ENCODE measurements around the gene ESYT1.
A peak's percentile ranks its signal among the peaks of the same experiment; 100 is the strongest.
"Not testable (repeated sequence)": the region's sequence is repeated elsewhere in the genome, so short reads cannot be mapped to it uniquely, and the experiment has no call there.

ESYT1 gene

DNA sequence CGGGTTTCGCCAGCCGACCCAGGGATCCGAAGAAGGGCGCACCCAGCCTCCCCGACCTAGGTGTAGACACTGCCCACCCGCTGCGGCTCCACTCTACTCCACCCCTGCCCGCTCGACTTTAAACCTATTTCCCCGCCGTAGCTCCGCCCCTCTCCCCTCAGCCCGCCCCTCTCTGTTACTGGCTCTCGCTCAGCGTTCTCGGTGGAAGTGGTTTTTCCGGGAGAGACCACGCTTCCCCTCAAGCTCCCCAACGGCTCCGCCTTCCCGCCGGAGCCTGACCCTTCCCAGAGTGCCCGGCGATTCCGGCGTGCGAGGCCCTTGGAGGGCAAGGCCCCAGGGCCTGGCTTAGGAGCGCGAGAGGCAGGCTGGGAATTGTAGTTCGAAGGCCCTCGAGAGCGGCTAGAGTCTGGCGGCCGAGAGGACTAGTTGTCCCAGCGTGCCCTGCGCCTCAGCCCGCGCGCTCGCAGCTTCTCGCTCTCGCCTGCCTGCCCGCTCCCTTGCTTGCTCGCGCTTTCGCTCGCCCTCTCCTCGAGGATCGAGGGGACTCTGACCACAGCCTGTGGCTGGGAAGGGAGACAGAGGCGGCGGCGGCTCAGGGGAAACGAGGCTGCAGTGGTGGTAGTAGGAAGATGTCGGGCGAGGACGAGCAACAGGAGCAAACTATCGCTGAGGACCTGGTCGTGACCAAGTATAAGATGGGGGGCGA lies 23.8 kb upstream of the ESYT1 start, which contains the start of gene PA2G4:
Gene PA2G4, plus strand, starts transcription at position 451 of the 706 bp plus-strand sequence. Its CDS starts 179 bp downstream, at position 630.
- DNase-seq (ENCODE audit: low read depth) = peak; percentile 99

DNA sequence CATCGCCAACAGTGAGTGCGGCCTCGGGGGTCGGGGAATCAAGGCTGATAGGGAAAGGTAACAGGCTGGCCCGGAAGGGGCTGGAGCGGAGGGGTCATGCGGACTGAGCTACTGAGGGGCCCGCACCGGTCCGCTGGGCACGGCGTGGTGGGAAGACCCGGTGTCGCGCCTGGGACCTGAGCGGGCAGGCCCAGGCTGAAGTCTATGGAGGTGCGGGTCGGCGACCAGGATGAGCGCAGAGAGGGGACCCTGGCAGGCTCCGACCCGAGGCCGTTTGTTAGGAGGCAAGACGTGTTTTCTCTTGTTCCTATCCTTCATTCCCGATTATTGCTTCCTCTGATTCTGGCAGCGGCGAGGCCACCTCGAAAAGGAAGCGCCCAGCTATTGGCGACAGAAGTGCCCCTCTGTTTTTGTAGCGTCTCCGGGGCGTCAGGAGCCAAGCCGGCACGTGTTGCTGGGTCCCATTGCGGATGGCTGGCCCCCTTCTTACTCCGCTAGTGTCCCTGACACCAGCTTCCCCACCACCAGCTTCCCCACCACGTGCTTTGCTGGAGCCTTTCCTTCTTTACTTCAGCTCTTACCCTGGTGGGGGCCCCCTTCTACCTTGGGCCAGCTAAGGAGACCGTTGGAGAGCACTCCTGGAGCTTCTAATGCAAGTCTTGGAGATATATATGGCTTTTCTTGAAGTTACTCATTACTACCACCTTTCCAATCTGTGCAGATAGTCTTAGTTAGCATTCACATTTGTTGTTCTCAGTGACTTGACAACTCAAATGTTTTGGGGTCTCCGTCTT lies 23.1 kb upstream of the ESYT1 start:
- no peak for DNase-seq (ENCODE audit: low read depth)

DNA sequence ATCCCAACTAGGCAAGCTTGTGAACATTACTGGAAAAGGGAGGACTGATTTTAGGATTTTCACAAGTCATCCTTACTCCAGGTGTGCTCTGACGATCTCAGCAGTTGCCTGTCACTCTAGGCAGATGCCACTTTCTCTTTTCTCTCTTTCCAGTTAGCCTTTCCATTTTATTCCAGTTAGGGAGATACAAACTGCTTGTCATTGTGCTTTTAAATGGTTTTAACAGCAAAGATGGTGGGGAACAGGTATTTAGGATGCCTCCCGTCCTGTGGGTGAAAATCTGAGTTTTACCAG lies 22.5 kb upstream of the ESYT1 start:
- no peak for DNase-seq (ENCODE audit: low read depth)

DNA sequence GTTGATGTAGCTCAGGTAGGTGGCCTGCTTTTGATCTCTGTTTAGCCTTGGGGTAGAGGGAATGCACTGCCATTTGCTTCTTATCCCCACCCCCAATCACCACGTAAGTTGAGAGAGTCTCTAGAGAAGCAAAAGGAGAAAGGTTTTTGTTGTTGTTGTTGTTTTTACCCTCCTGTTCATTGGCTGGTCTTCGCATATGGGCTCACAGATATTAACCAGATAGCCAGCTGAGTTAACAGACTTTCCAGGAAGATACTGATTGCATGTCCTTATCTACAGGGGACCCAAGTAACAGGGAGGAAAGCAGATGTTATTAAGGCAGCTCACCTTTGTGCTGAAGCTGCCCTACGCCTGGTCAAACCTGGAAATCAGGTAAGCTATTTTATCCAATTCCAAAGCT lies 20.8 kb upstream of the ESYT1 start:
- DNase-seq (ENCODE audit: low read depth) = no peak

DNA sequence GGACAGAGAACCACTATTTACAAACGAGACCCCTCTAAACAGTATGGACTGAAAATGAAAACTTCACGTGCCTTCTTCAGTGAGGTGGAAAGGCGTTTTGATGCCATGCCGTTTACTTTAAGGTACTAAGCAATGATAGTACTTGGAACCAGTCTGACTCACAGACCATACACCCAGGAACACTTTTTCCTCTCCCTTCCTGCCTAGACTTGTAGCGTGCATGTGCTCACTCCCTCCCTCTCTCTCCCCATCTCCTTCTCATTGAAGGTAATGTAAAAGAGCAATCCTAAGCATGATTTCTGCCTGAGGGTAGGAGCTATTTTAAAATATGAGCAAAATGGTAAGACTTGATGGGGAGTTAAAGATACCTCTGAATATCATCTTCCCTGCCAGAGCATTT lies 17.5 kb upstream of the ESYT1 start:
- no peak for DNase-seq (ENCODE audit: low read depth)

DNA sequence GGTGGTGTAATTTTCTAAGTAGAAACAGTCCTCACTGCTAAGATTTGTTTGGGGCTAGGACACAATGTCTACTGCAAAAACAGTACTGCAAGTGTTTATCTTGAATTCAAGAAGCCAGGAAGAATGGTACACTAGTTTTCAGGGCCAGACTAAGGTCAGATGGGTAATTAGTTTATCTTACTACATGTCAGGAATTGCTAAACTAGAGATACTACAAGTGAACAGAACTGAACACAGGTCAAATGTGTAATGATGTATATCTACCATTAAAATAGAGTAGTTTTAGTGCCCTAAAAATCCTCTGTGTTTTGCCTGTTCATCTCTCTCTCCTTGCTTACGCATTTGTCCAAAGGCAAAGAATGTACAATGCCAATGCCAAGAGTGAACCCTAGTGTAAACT lies 14.0 kb upstream of the ESYT1 start:
- no peak for DNase-seq (ENCODE audit: low read depth)

DNA sequence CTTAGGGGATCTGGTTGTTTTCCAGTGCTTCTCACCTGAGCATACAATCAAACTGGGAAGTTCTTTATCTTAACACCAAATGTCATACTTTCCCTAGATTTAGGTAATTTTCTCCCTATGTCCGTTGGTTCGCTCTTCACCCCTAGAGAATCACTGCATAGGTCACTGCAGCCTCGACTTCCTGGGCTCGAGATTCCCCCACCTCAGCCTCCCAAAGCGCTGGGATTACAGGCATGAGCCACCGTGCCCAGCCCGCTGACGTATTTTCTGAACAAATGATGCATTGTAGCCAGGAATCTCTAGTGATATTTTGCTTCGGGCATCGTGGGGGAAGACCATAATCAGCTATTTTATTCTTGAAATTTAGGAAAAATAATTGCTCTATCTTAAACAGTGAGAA lies 12.7 kb upstream of the ESYT1 start:
- no peak for DNase-seq (ENCODE audit: low read depth)

DNA sequence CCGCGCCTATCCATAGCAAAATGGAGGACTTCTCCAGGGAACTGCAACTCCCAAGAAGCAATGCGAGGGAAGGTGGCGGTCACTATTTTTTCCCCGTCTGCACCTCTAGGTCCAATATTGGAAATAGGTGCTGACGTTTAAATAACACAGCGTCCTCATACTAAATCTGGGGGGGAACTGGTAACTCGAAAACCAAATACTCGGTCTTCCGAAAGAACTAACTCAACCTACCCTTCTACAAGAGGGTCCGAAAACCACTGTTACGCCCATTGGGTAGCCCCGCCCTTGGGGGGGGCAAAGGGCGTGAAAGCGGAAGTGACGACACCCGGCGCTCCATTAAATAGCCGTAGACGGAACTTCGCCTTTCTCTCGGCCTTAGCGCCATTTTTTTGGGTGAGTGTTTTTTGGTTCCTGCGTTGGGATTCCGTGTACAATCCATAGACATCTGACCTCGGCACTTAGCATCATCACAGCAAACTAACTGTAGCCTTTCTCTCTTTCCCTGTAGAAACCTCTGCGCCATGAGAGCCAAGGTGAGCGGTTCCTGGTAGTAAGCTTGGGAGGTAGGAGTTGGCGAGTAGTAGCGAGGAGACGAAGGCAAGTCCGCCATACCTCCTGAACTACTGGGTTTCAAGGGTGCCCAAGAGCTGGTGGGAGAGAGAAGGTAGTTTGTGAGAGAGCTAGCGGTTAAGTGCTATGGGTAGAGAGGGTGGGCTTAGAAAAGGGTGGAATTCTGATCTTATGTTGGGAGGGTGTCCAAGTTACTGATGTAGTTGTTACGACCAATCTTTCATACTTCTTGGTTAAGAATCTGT lies 11.6 kb upstream of the ESYT1 start, which contains the start of gene RPL41:
Gene RPL41, plus strand, starts transcription at position 367 of the 815 bp plus-strand sequence.
- peak; percentile 89 for DNase-seq (ENCODE audit: low read depth)

DNA sequence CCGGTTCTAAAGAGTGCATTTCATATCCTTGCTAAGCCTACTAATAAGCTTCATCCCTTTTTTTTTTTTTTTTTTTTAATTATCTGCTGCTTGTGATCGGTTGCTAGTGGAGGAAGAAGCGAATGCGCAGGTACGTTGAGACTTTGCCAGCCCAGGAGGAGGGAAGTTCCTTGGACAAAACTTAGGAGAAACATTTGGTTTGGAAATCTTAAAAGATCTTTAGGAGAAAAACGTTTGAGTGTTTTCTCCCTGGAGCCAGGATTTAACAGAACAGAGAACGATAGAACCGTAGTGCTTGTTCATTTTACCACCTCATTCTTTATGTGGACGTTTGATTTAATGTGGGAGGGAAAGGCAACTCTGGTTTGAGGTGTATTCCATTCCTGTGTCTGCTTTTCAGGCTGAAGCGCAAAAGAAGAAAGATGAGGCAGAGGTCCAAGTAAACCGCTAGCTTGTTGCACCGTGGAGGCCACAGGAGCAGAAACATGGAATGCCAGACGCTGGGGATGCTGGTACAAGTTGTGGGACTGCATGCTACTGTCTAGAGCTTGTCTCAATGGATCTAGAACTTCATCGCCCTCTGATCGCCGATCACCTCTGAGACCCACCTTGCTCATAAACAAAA lies 10.9 kb upstream of the ESYT1 start:
- DNase-seq (ENCODE audit: low read depth) = not testable (repeated sequence)

DNA sequence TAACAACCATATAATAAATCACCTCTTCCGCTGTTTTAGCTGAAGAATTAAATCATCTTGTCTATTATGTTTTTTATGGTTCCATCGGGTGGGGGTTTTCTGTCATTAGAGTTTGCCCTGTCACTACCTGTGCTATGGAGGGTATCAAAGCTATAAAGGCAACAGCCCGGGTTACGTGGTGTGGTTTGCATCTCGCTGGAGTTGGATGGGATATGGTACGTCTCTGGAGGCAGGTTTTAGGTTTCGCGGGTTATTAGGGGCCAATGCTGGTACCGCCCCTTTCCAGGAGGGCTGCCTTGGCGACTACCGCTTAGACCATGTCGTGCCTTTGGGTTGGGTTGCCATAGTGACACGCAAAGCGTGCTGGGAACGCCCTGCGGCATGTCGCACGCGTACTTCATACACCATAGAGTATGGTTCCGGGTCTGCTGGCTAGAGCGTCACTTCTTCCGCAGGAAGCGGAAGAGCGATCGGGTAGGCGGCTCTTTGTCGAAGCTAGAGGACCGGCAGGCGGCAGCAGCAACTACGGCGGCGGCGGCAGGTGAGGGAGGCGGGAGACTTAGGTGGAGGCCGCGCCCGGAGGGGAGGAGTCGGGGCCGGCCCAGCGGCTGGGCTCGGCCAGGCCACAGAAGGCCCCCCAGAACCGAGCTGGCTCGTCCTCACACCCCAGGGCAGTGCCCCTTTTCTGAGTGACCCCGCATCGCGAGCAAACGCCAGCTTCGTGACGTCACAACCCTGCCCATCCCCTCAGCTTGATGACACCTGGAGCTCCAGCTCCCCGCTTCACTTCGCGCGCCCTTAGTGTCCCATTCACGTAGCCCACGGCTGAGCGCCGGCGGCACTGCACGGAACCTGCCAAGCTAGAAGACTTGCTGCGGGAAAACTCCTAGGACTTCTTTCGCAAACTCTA lies 10.0 kb upstream of the ESYT1 start, which contains the start of gene ZC3H10:
Gene ZC3H10, plus strand, starts transcription at position 489 of the 910 bp plus-strand sequence. CDS start 2,297 bp downstream, outside the sequence.
- DNase-seq (ENCODE audit: low read depth) = peak; percentile 98

DNA sequence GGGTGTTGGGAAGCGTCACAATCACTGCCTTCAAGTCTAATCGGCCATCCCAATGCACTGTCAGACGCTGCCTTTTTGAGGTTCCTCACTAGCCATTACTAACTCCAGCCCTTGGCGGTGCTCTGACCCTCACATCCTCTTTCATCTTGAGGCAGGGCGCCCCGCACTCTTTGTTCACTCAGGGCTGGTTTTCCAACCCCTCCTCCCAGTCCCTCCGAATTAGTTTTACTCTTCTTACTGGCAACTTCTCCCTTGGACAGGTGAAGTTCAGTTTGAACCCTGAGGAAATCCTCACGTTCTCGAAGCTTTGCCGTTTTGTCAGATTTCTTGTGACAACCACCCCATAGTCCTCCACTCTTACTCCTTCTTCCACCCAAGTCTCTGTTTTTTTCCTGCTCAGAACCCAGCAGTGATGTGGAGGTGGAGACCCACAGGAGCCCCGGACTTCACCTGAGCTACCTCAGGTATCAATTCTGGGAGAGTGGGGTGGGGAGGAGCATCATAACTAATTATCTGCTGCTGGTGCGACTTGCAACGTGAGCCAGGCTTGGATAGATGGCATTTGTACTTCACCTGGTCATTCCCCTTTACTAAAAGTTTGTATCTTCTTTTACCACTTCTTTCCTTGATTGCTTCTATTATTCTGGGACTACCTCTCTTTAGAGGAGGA lies 9.2 kb upstream of the ESYT1 start:
- DNase-seq (ENCODE audit: low read depth) = no peak

DNA sequence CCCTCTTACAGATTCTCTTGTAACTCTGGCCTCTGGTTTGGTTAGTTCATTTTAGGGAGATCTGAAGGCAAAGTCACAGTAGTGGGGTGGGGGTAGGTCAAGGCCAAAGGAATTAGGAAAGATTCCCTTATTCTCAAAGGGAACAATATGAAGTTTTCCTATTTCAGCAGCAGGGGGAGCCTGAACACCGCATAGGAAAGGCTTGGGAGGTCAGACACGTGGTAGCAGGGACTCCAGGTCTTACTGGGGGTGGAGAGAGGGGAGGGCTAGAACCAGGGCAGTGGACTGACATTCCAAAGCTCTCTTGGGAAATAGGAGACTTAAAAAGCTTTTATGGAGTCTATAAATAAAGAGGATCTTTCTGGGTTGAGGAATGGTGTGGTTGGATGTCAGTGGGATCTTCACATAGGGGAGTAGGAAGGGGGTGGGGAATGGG lies 8.7 kb upstream of the ESYT1 start:
- DNase-seq (ENCODE audit: low read depth) = peak; percentile 76

DNA sequence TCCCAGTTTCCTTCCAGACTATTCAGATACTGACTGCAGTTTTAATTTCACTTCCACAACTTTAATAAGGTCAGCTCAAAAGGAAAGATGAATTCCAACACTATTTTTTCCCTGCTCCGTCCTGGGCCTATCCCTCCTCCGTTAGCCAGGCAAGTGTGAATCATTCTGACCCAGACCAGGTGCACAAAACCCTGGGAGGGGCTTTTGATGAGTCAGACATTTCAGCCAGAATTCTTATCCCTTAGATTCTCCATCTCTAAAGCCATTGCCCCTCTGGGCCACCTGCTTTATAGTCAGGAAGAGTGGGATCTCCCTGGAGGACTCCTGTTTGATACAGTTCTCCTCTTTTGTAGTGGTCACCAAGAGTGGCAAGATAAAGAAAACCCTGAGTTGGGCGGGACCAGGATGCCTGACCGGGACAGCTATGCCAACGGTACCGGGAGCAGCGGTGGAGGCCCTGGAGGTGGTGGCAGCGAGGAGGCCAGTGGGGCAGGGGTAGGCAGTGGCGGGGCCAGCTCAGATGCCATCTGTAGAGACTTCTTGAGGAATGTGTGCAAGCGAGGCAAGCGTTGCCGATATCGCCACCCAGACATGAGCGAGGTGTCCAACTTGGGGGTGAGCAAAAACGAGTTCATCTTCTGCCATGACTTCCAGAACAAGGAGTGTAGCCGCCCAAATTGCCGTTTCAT lies 7.8 kb upstream of the ESYT1 start:
- DNase-seq (ENCODE audit: low read depth) = no peak

DNA sequence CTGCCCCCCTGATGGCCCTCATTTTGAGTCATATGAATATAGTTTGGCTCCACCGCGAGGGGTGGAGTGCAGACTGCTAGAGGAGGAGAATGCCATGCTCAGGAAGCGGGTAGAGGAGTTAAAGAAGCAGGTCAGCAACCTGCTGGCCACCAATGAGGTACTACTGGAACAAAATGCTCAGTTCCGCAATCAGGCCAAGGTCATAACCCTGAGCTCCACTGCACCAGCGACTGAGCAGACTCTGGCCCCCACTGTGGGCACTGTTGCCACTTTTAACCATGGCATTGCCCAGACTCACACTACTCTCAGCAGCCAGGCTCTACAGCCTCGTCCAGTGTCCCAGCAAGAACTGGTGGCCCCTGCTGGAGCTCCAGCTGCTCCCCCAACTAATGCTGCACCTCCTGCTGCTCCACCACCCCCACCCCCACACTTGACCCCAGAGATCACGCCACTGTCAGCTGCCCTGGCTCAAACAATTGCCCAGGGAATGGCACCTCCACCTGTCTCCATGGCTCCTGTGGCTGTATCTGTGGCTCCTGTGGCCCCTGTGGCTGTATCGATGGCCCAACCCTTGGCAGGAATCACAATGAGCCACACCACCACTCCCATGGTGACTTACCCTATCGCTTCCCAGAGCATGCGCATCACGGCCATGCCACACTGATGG lies 6.7 kb upstream of the ESYT1 start:
- no peak for DNase-seq (ENCODE audit: low read depth)

DNA sequence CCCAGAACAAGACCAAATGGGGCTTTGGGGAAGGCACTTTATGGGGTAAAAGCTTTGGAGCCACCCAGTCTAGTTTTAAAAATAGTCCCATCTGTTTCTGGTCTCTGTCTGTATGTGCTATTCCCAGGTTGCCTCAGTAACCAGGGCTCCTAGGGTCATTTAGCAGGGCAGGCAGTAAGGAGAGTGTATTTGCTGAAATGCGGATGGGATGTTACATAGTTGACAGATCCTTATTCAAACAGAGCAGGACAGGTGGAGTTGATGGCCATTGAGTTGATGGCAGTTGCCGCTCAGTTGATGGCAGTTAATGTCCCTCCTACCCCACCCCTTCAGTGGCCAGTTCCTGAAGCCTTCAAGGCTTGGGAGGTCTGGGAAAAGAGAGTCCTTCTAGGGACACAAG lies 5.4 kb upstream of the ESYT1 start:
- DNase-seq (ENCODE audit: low read depth) = no peak

DNA sequence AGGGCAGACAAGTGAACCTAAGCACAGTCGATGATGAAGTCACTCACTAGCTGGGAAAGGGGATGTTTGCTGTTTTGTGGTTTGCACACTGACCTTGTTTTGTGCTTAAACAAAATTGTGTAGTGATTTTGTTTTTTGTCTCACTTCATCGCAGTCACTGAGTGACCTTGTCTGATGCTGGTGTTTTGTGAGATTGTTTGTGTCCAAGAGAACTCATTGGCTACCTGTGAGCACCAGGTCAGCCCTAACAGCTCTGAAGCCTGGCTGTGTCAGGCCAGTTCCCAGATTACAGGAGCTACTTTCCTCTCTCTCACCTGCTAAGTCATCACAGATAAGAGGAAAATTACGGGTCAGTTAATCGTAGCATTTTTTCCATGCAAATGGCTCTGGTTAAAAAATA lies 3.9 kb upstream of the ESYT1 start:
- no peak for DNase-seq (ENCODE audit: low read depth)

DNA sequence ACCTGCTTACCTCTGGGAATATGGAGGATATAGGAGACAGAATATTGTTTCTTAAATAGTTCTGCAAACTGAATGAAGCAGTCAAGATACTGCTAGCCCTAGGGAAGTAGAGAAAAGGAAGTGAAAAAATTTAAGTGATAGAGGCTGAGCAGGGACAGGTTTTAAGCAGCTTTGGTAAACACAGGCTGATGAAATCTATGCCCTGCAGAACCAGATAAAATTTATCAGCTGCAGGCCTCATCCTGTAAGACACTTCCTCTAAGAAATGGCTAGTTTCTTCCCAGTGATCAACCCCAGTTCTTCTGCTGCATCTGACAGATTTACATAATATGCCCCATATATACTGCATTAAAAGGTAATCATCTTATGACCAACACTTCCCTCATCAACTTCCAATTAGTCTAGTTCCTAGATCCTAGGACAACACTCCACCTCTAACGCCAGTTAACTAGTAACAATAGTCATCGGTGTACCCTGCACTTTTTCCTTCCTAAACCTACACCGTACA lies 1.3 kb upstream of the ESYT1 start:
- no peak for DNase-seq (ENCODE audit: low read depth)

DNA sequence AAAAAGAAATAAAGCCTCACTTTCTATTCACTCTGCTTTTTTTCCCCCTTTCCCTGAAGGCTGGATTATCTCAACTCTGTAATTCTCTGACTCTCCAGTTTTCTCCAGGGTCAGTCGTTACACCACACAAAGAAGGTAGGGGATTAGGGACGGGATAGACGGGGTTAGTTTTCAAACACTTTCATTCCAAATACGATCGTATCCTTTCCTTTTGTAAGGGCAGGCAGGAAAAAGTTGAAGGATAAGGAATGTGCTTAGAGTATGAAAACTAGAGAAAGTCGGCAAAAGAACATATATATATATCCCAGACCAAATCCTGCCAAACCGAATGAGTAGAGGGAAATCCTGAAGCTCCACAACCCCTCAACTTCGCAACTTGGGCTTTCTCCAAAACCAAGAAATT lies 581 bp upstream of the ESYT1 start:
- no peak for DNase-seq (ENCODE audit: low read depth)

DNA sequence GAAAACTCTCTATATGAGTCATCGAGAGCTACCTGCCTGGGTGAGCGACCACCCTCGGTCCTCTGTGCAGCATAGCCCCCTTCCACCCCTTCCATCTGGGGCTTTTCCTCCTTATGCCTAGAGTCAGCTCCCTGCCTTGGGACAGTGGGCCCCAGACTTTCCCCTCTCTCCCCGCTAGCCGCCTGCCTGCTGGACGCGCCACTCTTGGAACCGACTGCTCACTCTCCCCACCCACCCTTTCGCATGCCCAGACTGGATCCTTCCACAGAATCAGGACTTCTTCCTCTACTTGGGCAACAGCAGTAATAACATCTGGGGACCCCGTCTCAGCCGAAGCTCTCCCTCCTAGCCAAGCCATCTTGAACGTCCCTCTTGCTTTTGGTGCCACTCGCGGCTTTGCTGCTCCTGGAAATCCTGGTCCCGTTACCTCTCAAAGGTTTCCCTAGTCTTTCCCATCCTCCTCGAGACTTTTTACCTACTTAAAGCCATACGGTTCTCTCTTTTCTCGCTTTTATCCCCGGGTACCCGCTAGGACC lies 671 bp downstream of the ESYT1 start:
- no peak for DNase-seq (ENCODE audit: low read depth)

All from stromal cell of bone marrow (primary cell).